Caco-2 (cell line): ENCODE results near the gene RAB20. TPM values are rescaled to one million over a fixed set of nuclear protein-coding genes. Genes with fewer than 3 reads are reported as not detected.

Source experiments
- BruUV-seq: library from RNA; stranded (reverse); fragments of 400-500 nt; replicated peaks from 2 replicates; lab custom pipeline; 2021; lab: Mats Ljungman, UMichigan
- CTCF ChIA-PET: fragments of 300-600 bp; sonication (Branson Sonifier 250); formaldehyde crosslinking; loops from one replicate; lab custom pipeline; 2022; ENCODE audit warnings: antibody characterized with exemption; lab: Charles Lee
- POLR2A ChIA-PET: fragments of 300-600 bp; sonication (Branson Sonifier 250); formaldehyde crosslinking; loops from one replicate; lab custom pipeline; 2022; ENCODE audit warnings: antibody characterized with exemption; lab: Charles Lee
- DNase-seq, 2 experiments: peaks; one replicate each; pipeline versions ENCODE4 v3.0.0 to v3.0.0-alpha.2; 2020 to 2022
- H3K27me3 ChIP-seq: replicated peaks from 2 replicates; pipeline ENCODE4 v1.6.0; 2011; ENCODE audit warnings: low read length; ENCODE audit not compliant: control insufficient read depth, insufficient read depth
- H3K36me3 ChIP-seq: 2 replicates; pipeline ENCODE4 v1.5.1; 2011; ENCODE audit warnings: low read length; ENCODE audit not compliant: control insufficient read depth, insufficient read depth
- H3K4me1 ChIP-seq: fragments of 250-450 bp; sonication (Bioruptor Pico); 2 replicates; pipeline ENCODE4 v1.5.1; 2020; ENCODE audit warnings: mild to moderate bottlenecking
- H3K4me3 ChIP-seq: 2 replicates; pipeline ENCODE4 v1.5.1; 2011; ENCODE audit warnings: low read depth, mild to moderate bottlenecking, control low read depth, low read length
- H3K9me3 ChIP-seq: fragments of 250-450 bp; sonication (Bioruptor Pico); 2 replicates; pipeline ENCODE4 v1.5.1; 2020; ENCODE audit warnings: mild to moderate bottlenecking, moderate library complexity
- H3K27ac Mint-ChIP-seq: one replicate; pipeline ENCODE4 v1.8.0; 2022; ENCODE audit warnings: mixed read lengths; ENCODE audit not compliant: unreplicated experiment
- H3K27me3 Mint-ChIP-seq: one replicate; pipeline ENCODE4 v1.8.0; 2022; ENCODE audit warnings: mixed read lengths; ENCODE audit not compliant: insufficient read depth, unreplicated experiment
- H3K36me3 Mint-ChIP-seq: one replicate; pipeline ENCODE4 v1.8.0; 2022; ENCODE audit warnings: mild to moderate bottlenecking, mixed read lengths; ENCODE audit not compliant: insufficient read depth, unreplicated experiment
- H3K4me1 Mint-ChIP-seq: one replicate; pipeline ENCODE4 v1.8.0; 2022; ENCODE audit warnings: low read depth, mixed read lengths; ENCODE audit not compliant: unreplicated experiment
- H3K4me3 Mint-ChIP-seq: one replicate; pipeline ENCODE4 v1.8.0; 2022; ENCODE audit warnings: mild to moderate bottlenecking, moderate library complexity, mixed read lengths; ENCODE audit not compliant: unreplicated experiment
- H3K9me3 Mint-ChIP-seq: one replicate; pipeline ENCODE4 v1.8.0; 2022; ENCODE audit warnings: mixed read lengths; ENCODE audit not compliant: unreplicated experiment
- CTCF ChIP-seq, 2 experiments: fragments of 200-600 bp in 1 of 2; IDR thresholded peaks; 1 replicate in 1 of 2; 2 replicates in 1 of 2; pipeline versions ENCODE4 v1.5.1 to v1.8.0; 2011 to 2022; ENCODE audit warnings: antibody characterized with exemption in 1 of 2, control low read depth in 1 of 2, inconsistent platforms in 1 of 2, low read depth in 1 of 2, low read length in 1 of 2, mild to moderate bottlenecking in 1 of 2, moderate library complexity in 1 of 2; ENCODE audit not compliant: insufficient read depth in 1 of 2, severe bottlenecking in 1 of 2, unreplicated experiment in 1 of 2
- intact Hi-C: fragments of 100-400 bp; cut with micrococcal nuclease; formaldehyde crosslinking; loops from one replicate; pipeline ENCODE4 v1.10.0; 2022; ENCODE audit not compliant: unreplicated experiment
- total RNA-seq: library from RNA; stranded (reverse); gene quantifications from 2 replicates; pipeline ENCODE4 v1.2.3, GENCODE V29; 2022

Gene RAB20
- total RNA-seq, 1 experiment from 2014 or later: 37.9 TPM

GRCh38 chr13:110559429-110559943, 2.0 kb downstream of the RAB20 start:
- Mint-ChIP-seq H3K9me3 (peaks cover 10% of the 10 kb centered on the region), H3K27ac (peak overlapping the region; percentile 75), H3K36me3 (peaks cover 38% of the 10 kb centered on the region), H3K27me3 (no peaks in the 10 kb centered on the region), H3K4me1 (peaks cover 46% of the 10 kb centered on the region), H3K4me3 (peak overlapping the region; percentile 85)
- Histone ChIP-seq H3K4me1 (peaks cover 43% of the 10 kb centered on the region), H3K27me3 (no peaks in the 10 kb centered on the region), H3K9me3 (no peaks in the 10 kb centered on the region), H3K4me3 (peak overlapping the region; percentile 84), H3K36me3 (peaks cover 8% of the 10 kb centered on the region)
- POLR2A ChIA-PET: no interaction called here
- TF ChIP-seq CTCF (IDR thresholded peaks at IDR 0.05; ENCODE audit: insufficient read depth in 1 of 2, low read depth in 1 of 2, low read length in 1 of 2, severe bottlenecking in 1 of 2, unreplicated experiment in 1 of 2): no peak
- BruUV-seq: no TSS peak
- intact Hi-C loops: no loop called here
- DNase-seq: no peak
- CTCF ChIA-PET: interaction anchor here (1.1 to 1.2 kb wide), 2 partner anchors 19 to 103 kb away, joined by 3 to 4 read pairs; no protein-coding TSS in a partner anchor

DNA sequence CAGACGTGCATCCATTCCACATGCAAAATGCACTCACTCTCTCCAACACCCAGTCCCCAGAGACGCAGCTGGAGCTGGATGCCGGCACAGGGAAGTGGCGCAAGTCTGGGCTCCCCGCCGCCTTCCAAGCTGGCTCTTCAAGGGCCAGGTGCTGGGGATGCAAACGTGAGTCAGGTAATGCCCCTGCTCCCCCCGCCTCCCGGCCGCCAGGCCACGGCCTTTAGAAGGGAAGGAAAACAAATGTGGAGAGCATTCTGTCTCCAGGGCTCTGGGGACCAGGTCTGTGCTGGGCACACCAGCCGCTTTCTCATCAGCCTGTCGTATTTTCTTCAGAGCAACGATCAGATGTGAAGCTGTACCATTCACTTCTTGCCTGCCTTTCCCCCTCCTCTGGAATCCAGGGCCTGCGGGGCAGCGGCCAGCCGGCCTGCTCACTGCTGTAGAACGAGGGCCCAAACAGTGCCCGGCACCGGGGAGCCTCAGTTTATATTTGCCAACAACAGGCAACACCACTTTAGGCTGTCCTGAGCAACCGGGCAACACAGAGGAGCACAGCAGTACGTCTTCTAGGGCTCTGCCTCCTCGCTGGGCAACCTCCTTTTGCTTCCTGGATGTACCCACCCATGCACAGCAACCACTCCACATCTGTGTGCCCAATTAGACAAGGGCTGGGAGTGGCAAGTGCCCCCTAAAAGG, 3.8 kb downstream of the RAB20 start:
- Mint-ChIP-seq H3K4me1 (peaks cover 38% of the 10 kb centered on the region), H3K27me3 (no peaks in the 10 kb centered on the region), H3K9me3 (no peaks in the 10 kb centered on the region), H3K27ac (no peak overlapping the region), H3K4me3 (no peak overlapping the region), H3K36me3 (peaks cover 51% of the 10 kb centered on the region)
- POLR2A ChIA-PET: no interaction called here
- H3K9me3 ChIP-seq: no peaks in the 10 kb centered on the region
- no TSS peak for BruUV-seq
- CTCF ChIA-PET: interaction anchor here (0.7 kb wide), 1 partner anchor 100 kb away, joined by 4 read pairs; no protein-coding TSS in a partner anchor
- no peak for DNase-seq
- peaks cover 34% of the 10 kb centered on the region for H3K4me1 ChIP-seq
- no peaks in the 10 kb centered on the region for H3K27me3 ChIP-seq
- peaks cover 6% of the 10 kb centered on the region for H3K36me3 ChIP-seq
- TF ChIP-seq CTCF (IDR thresholded peaks at IDR 0.05; ENCODE audit: insufficient read depth in 1 of 2, low read depth in 1 of 2, low read length in 1 of 2, severe bottlenecking in 1 of 2, unreplicated experiment in 1 of 2): no peak
- intact Hi-C loops: no loop called here
- H3K4me3 ChIP-seq: no peak overlapping the region

DNA sequence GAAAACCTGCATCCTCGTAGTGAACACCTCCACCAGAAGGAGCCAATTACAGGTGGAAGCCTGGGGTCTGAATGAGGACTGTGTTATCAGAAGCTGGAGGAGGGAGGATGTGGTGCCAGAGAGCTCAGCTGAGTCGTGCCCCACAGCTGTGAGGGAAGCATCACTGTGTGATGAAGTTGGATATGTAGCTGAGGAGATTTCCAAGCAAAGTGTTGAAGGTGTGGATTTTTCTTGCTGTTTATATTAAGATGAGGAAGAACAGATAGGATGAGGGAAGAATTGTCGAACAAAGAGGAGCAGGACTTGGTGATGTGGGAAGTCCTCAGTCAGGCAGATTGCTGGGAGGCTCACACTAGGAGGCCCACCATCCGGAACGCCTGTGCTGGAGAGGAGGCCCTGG, 4.4 kb downstream of the RAB20 start:
- Histone ChIP-seq H3K9me3 (no peaks in the 10 kb centered on the region), H3K4me3 (no peak overlapping the region), H3K27me3 (no peaks in the 10 kb centered on the region), H3K4me1 (peaks cover 30% of the 10 kb centered on the region), H3K36me3 (peaks cover 6% of the 10 kb centered on the region)
- TF ChIP-seq CTCF (IDR thresholded peaks at IDR 0.05; ENCODE audit: insufficient read depth in 1 of 2, low read depth in 1 of 2, low read length in 1 of 2, severe bottlenecking in 1 of 2, unreplicated experiment in 1 of 2): no peak
- Mint-ChIP-seq H3K27ac (peak overlapping the region; percentile 69), H3K4me3 (peak overlapping the region; percentile 3), H3K9me3 (no peaks in the 10 kb centered on the region), H3K27me3 (no peaks in the 10 kb centered on the region), H3K36me3 (peaks cover 51% of the 10 kb centered on the region), H3K4me1 (peaks cover 38% of the 10 kb centered on the region)
- ChIA-PET CTCF (interaction anchor here (1.2 kb wide), 1 partner anchor 101 kb away, joined by 6 read pairs; no protein-coding TSS in a partner anchor), POLR2A (no interaction called here)
- no peak for DNase-seq
- intact Hi-C loops: no loop called here
- BruUV-seq: no TSS peak
